ENCODE measurements around the gene YAF2. TPM values are rescaled to one million over a fixed set of nuclear protein-coding genes. Genes with fewer than 3 reads are reported as not detected.
"Not testable (repeated sequence)": the region's sequence is repeated elsewhere in the genome, so short reads cannot be mapped to it uniquely, and the experiment has no call there.

YAF2 gene
- total RNA-seq, 4 donors from 2014 or later: 22.7 to 55.4 (median 24.5) TPM

GRCh38 chr12:42255866-42256261 lies 17.8 kb upstream of the YAF2 start:
- in situ Hi-C loops (cut with MboI; ENCODE audit: low pct_ligation_motif_present in 1 of 4, low pct_unique_long_range_greater_than_20kb in 1 of 4, low sequenced_read_pairs in 3 of 4) (no loop called here), intact Hi-C loops (cut with DNase I; ENCODE audit: low total_unique reads) (no loop called here)
- no peak for TF ChIP-seq EP300 (IDR thresholded peaks at IDR 0.05; ENCODE audit: low read depth)
- TF ChIP-seq POLR2A (IDR thresholded peaks at IDR 0.05): no peak
- no peak for TF ChIP-seq POLR2AphosphoS5 (IDR thresholded peaks at IDR 0.05)
- no peak for TF ChIP-seq CTCF (IDR thresholded peaks at IDR 0.05)

GRCh38 chr12:42255221-42255865 lies 17.3 kb upstream of the YAF2 start:
- H3K9me3 ChIP-seq: no peaks in the 10 kb centered on the region
- no peak overlapping the region for H3K27ac ChIP-seq
- no peaks in the 10 kb centered on the region for H3K4me1 ChIP-seq
- DNase-seq: no peak
- TF ChIP-seq EP300 (IDR thresholded peaks at IDR 0.05; ENCODE audit: low read depth) (no peak), CTCF (IDR thresholded peaks at IDR 0.05) (no peak), POLR2AphosphoS5 (IDR thresholded peaks at IDR 0.05) (no peak), POLR2A (IDR thresholded peaks at IDR 0.05) (no peak)
- H3K27me3 ChIP-seq: no peaks in the 10 kb centered on the region
- intact Hi-C loops (cut with DNase I; ENCODE audit: low total_unique reads): no loop called here
- H3K4me3 ChIP-seq: no peak overlapping the region
- H3K36me3 ChIP-seq: no peaks in the 10 kb centered on the region
- WGBS, 2 donors (ENCODE audit: low coverage in 1 of 2): 96 to 100% methylated on average over 2 of the region's 2 CpGs
- in situ Hi-C loops (cut with MboI; ENCODE audit: low pct_ligation_motif_present in 1 of 4, low pct_unique_long_range_greater_than_20kb in 1 of 4, low sequenced_read_pairs in 3 of 4): no loop called here

More at GRCh38 chr12:42255866-42256261, 17.8 kb upstream of the YAF2 start:
- Histone ChIP-seq H3K9me3 (no peaks in the 10 kb centered on the region), H3K27me3 (no peaks in the 10 kb centered on the region), H3K4me3 (no peak overlapping the region), H3K36me3 (no peaks in the 10 kb centered on the region), H3K27ac (no peak overlapping the region), H3K4me1 (no peaks in the 10 kb centered on the region)
- no peak for DNase-seq

- H3K4me1 ChIP-seq; H3K9me3 ChIP-seq; H3K27me3 ChIP-seq; H3K36me3 ChIP-seq; H3K27ac ChIP-seq; DNase-seq; in situ Hi-C loops (cut with MboI; ENCODE audit: low pct_ligation_motif_present in 1 of 4, low pct_unique_long_range_greater_than_20kb in 1 of 4, low sequenced_read_pairs in 3 of 4); intact Hi-C loops (cut with DNase I; ENCODE audit: low total_unique reads); H3K4me3 ChIP-seq: not testable (repeated sequence)
- WGBS, 2 donors (ENCODE audit: low coverage in 1 of 2): 80 to 83% methylated on average over 1 of the region's 1 CpG
These were observed 14.6 kb upstream of the YAF2 start for GRCh38 chr12:42252645-42253044.

GRCh38 chr12:42249033-42249432 lies 11.0 kb upstream of the YAF2 start:
- H3K9me3 ChIP-seq; H3K27me3 ChIP-seq; DNase-seq; intact Hi-C loops (cut with DNase I; ENCODE audit: low total_unique reads); H3K4me1 ChIP-seq; H3K27ac ChIP-seq; H3K4me3 ChIP-seq; H3K36me3 ChIP-seq: not testable (repeated sequence)
- 81 to 93% methylated on average over 2 to 3 of the region's 3 CpGs for WGBS, 2 donors (ENCODE audit: low coverage in 1 of 2)
- in situ Hi-C loops (cut with MboI; ENCODE audit: low pct_ligation_motif_present in 1 of 4, low pct_unique_long_range_greater_than_20kb in 1 of 4, low sequenced_read_pairs in 3 of 4): loop anchor here in 1 of 4 donors (25.0 kb wide), 1 partner anchor 112 kb away; the partner anchor contains the start of gene GXYLT1

- Histone ChIP-seq H3K9me3 (no peaks in the 10 kb centered on the region), H3K4me1 (peaks cover 0 to 23% (median 16%) of the 10 kb centered on the region in 4 donors), H3K4me3 (no peak overlapping the region), H3K36me3 (no peaks in the 10 kb centered on the region), H3K27me3 (no peaks in the 10 kb centered on the region), H3K27ac (no peak overlapping the region)
- TF ChIP-seq POLR2A (IDR thresholded peaks at IDR 0.05) (no peak), POLR2AphosphoS5 (IDR thresholded peaks at IDR 0.05) (no peak), EP300 (IDR thresholded peaks at IDR 0.05; ENCODE audit: low read depth) (no peak), CTCF (IDR thresholded peaks at IDR 0.05) (no peak)
- DNase-seq: no peak
- intact Hi-C loops (cut with DNase I; ENCODE audit: low total_unique reads): no loop called here
- in situ Hi-C loops (cut with MboI; ENCODE audit: low pct_ligation_motif_present in 1 of 4, low pct_unique_long_range_greater_than_20kb in 1 of 4, low sequenced_read_pairs in 3 of 4): loop anchor here in 1 of 4 donors (25.0 kb wide), 1 partner anchor 103 kb away; the partner anchor contains the start of gene GXYLT1
- 91 to 92% methylated on average over 11 of the region's 11 CpGs for WGBS, 2 donors (ENCODE audit: low coverage in 1 of 2)
These were observed 2.2 kb upstream of the YAF2 start for GRCh38 chr12:42240131-42240750.

All from transverse colon (tissue), 4 donors.